ENCODE measurements around the gene MBD3.
"Not testable (repeated sequence)": the region's sequence is repeated elsewhere in the genome, so short reads cannot be mapped to it uniquely, and the experiment has no call there.

MBD3 gene, protein sequence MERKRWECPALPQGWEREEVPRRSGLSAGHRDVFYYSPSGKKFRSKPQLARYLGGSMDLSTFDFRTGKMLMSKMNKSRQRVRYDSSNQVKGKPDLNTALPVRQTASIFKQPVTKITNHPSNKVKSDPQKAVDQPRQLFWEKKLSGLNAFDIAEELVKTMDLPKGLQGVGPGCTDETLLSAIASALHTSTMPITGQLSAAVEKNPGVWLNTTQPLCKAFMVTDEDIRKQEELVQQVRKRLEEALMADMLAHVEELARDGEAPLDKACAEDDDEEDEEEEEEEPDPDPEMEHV

DNA sequence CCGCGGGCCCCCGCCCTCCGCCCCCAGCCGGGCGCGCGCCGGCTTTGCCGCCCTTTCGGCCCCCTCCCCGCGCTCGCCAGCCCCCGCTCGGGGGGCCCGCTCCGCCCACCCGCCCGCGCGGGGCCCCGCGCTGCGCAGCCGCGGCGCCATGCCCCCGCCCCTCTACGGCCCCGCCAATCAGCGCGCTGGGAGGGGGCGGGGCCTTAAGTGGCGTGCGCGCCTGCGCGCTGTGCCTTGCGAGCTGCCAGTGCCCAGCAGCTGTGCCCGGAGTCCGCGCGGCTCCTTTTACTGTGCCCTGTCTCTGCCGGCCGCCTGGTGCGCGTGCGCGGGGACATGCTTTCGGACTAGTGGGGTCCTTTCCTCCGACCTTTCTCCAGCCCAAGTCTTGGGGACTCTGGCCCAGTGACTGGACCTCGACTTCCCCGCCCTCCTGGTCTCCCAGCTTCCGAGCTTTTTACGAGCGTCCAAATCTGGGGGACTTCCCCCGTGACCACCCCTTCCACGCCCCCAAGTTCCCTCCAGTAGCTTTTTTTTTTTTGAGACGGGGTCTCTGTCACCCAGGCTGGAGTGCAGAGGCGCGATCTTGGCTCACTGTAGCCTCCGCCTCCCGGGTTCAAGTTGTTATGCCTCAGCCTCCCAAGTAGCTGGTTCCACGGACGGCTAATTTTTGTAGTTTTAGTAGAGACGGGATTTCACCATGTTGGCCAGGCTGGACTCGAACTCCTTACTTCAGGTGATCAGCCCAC is at the start of gene MBD3:
Gene MBD3, minus strand, starts transcription at position 111 of the 746 bp plus-strand sequence. CDS start 234 bp downstream, outside the sequence.
- DNase-seq: peak; percentile 87

DNA sequence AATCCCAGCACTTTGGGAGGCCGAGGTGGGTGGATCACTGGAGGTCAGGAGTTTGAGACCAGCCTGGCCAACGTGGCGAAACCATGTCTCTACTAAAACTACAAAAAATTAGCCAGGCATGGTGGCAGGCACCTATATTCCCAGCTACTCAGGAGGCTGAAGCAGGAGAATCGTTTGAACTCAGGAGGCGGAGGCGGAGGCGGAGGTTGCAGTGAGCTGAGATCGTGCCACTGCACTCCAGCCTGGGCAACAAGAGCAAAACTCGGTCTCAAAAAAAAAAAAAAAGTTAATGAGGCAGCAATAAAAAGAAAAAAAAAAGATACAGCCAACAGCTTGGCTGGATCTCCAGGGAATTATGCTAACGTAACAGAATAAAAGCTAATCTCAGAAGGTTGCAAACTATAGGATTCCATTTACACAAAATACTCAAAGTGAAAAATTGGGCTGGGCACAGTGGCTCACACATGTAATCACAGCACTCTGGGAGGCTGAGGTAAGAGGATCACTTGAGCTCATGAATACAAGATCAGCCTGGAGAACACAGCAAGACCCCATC is 48.3 kb upstream of the MBD3 start:
- DNase-seq: not testable (repeated sequence)

DNA sequence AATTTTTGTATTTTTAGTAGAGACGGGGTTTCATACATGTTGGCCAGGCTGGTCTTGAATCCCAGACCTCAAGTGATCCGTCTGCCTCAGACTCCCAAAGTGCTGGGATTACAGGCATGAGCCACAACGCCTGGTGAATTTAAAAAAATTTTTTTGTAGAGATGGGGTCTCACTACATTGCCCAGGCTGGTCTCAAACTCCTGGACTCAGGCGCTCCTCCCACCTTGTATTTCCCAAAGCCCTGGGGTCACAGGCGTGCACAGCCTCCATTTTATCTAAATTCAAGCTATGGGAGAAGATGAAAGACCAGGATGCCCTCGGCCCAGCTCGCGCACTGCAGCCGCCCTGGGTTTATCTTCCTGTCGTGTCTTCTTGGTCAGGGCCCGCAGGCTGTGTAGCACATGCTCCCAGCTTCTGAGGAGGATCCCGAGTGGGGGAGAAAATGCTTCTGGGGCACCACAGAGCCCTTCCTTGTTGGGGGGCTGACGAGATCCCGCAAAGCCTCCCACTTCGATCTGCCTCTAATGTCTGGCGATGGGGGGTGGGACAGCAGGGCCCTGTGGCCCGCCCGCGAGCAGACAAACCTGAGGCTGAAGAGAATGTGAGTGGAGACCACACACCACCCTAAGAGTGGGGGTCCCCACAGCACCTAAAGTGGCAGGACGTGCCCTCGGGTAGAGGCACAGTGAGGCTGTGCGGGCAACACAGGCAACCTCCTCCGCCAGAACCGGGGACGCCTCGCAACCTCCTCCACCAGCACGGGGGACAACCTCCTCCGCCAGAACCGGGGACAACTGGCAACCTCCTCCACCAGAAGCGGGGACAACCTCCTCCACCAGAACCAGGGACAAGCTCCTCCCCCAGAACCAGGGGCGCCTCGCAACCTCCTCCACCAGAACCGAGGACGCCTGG is 43.9 kb upstream of the MBD3 start:
- DNase-seq: no peak

DNA sequence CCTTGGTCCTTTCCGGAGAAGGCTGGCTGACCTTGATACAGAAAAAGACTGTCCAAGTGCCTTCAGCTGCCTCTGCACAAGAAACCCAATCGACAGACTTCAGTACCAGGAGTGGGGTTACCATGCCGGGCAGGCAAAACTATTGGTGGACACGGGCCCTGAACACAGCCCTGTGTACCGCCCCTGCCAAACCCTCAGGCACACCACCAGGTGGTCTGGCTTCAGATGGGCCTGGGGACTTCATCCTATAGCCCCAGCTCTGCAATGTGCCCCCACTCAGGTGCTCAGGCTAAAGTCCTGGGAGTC is 42.2 kb upstream of the MBD3 start:
- no peak for DNase-seq

DNA sequence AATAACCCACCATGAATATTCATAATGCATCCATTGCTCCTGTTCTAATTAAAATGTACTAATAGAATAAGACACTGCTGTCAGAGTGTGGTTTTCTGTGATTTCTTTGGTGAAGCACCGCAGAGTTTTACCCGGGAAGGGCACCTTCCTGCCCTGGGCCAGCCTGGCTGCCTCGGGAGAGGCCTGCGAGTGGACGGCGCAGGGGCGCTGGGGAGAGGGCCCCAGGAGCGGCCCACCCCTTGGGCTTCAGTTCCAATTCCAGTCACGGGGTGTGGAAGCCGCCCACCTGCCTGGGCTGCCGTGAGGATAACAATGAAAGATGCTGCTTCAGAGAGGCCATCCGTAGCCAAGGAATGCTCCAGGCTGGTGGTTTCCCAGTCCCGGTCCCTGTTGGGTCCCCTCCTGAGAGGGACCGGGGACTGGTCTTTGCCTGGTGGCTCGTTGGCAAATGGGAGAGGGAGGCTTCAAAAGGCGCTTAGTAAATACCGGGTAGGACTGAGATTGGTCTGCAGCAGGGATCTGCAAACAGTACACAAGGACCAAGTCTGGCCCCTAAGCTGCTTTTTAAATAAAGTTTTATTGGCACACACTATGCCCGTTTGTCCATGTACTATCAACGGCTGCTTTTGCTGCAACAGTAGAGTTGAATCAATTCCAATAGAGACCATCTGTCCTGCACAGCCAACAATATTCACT is 41.7 kb upstream of the MBD3 start:
- DNase-seq: no peak

DNA sequence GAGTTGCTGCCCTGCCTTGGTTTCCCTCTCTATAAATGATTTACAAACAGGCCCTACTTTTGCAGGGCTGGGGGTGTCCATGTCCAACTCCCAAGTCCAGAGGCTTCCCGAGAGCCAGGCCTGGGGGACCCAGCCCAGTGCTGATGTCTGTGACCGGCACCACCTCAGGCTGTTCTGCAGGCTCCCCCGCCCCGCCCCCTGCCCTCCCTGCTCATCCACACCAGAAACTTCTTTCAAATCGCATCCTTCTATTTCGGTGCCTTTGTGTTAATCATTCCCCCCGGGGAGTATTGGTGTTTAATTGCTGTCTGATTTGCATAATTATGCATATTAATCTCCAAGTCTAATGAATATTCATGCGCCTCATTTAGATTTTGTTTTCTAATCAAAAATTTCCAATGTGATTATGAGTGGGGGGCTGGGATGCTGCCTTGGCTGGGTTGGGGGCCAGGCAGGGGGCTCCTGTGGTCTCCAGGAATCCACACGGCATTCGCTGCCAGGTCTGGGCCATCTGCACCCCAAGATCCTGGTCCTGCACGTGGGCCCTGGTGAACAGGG is 40.7 kb upstream of the MBD3 start:
- no peak for DNase-seq

DNA sequence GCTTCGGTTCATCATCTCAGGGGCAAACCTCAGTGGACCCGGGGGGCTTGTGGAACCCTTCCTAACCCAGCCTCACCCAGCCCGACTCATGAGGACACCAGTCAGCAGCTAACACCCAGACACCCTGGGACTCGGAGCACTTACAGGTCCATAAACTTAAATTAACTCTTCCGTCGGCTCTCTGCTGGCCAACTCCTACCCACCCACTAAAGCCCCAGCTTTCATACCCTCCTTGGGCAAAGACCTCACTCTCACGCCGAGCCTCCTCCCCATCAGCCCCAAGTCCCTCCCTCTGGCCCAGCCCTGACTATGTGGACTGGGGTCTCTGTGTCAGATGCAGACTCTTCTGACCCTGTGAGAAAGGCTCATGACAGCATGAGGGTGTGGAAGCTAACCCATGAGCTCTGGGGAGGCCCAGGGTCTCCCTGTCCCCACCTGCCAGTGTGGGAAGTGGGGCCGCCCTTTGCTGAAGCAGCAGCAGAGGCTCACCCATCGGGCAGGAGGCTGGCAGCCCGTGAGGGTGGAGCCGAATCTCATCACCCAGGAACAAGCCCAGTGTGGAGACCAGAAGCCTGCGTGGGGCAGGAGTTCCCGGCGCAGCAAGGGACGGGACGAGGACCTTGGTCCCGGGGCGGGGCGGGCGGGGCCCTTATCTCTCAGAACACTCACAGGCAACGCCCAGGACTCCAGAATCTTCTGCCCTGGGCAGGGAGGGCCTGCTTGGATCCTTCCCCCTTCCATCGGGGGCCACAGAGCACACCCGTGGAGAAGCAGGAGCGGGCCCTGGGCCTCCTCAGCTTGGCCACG is 40.0 kb upstream of the MBD3 start:
- DNase-seq: no peak

DNA sequence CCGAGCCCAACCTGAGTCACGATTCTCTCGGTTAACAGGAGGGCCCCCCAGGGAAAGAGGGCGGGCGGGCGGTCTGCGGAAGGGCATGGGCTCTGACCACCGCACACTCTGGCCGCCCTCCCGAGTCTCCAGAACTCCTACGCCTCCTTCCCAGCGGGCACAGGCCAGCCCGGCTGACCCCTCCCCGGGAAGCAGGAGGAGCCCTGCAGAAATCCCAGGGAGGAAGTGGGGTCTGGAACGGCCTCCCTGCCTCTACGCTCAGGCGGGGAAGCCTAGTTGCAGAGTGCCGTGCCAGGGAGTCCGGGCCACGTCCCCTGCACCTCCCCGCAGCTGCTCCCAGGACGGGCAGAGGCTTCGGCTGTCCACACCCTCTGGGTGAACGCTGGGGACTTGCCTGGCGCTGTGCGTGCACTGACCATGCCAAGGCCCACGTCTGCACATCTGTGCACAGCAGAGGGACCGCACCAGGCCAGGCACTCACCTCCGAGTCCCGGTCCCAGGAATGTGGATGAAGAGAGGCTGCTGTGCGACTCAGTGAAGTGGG is 39.0 kb upstream of the MBD3 start:
- DNase-seq: no peak

DNA sequence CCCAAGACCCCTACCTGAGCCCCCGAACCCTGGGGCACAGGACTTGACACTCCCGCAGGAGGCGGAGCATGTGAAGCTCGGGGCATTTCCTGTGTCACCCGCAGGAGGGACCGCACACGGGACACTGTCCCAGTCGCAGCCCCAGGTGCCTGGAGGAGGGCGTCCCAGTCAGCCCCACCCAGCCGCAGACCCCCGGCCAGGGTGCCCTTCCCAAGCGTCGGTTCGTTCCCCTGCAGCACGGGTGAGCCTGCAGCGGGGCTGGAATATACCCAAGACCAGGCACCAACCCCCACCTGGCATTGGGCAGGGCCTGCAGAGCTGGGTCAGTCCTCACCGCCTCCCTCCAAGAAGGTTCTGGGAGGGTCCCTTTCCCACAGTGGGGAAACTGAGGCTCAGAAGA is 38.1 kb upstream of the MBD3 start:
- no peak for DNase-seq

DNA sequence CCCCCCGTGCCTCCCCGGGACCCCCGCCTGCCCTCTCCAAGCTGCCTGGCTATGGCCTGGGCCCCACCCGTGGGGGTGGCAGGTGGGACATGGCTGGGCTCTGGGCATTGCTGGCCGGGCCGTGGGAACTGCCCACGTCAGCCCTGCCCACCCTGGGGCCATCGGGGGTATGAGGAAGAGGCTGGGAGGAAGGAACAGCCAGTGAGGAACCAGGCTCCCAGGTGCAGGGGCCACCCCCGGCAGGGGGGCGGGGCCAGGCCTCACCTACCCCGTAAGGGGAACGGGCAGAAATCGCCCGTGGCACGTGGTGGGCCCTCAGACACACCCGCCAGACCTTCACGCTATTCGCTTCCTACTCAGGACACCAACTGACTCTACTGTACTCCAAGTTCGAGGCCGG is 37.3 kb upstream of the MBD3 start:
- no peak for DNase-seq

DNA sequence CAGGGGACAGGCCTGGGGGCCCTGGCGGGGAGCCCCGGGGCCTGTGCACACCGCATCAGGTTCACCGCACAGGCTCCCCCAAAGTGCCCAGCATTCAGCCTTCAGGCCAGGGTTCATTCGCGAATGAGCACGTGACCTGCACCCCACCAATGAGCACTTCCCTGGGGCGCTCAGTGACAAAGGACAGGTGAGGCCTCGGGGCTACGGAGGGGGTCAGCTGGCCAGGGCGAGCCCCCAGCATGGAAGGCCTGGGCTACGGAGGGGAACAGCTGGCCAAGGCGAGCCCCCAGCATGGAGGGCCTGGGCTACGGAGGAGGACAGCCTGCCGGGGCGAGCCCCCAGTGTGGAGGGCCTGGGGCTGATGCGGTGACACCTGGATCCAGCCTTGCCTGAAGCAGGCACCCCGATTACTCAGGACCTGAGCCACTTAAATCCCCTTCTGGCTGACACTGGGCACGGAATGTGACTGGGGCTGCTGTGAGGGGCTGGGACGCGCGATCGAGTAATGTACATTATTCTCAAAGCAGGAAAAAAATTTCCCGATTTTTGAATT is 36.7 kb upstream of the MBD3 start:
- DNase-seq: no peak

DNA sequence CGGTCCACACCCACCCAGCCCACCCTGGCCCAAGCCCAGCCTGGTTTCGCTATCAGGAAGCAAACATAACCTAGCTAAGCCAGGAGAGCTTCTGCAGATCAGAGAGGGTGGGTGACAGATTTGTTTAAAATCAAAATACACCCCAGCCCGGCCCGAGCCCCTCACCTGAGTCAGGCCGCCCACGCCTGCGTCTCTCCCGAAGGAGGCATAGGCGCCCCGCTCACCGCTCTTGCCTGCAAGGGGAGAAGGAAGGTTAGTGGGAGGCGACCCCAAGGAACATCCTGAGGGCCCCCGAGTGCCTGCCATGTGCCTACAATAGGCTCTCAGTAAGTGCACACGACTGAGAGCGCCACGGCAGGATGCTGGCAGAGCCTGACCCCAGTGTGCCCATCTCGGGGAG is 34.5 kb upstream of the MBD3 start:
- no peak for DNase-seq

DNA sequence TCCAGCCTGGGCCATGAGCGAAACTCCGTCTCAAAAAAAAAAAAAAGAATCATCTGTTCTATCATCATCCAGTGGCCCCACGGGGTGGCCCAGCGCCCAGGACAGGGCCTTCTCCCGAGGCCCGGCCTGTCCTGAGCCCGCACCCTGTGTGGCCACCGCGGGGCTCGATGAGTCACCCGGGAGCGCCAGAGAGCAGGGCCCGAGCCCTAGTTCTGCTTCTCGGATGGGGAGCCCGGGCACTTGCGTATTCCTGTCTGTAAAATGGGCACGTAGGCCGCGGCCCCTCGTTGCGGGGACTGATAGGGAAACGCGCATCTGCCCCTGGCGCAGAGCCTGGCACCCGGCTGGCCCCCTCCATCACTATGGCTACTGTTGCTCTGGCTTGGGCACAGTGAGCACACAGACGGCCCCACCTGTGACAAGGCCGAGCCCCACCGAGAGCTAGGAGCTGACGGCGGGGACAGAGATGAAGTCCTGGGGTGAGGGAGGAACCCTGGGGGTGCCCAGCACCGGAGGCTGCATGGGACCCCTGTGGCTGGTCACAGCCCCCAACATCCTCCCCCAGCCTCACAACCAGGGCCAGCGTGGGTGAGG is 33.8 kb upstream of the MBD3 start:
- DNase-seq: no peak

DNA sequence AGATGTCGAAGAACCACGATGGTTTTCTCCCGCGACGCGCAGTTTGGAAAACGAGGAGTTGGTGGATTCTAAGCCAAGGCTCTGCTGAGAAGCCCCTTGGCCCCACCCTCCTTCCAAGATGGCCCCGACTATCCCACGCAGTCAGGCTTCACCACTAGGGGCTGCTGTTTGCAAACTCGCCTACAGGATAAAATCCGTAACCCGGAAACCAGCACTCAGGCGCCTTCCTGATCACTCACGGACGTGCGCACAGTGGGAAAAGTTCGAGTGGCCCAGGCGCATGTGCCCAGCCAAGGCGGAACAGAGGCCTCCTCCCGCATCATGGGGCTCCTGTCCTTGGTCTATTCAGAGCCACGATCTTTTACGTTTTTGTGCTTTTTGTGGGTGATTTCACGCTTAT is 31.8 kb upstream of the MBD3 start:
- DNase-seq: peak; percentile 37

DNA sequence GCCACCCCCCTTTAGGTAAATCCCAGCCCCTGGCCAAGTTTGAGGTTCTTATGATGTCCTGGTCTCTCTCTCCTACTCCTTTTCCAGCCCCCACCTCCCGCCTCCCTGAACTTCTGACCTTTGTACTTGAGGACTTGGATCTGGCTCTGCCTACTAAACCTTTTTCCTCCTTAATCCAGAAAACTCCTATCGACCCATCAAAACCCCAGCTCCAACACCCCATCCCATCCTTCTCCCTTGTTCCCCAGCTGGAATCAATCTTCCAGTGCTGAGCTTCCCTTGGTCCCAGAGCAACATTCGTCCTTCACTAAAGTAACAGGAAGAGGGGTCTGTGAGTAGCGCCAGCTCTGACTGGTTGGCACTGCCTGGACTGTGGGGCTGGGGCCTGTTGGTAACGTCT is 29.9 kb upstream of the MBD3 start:
- no peak for DNase-seq

DNA sequence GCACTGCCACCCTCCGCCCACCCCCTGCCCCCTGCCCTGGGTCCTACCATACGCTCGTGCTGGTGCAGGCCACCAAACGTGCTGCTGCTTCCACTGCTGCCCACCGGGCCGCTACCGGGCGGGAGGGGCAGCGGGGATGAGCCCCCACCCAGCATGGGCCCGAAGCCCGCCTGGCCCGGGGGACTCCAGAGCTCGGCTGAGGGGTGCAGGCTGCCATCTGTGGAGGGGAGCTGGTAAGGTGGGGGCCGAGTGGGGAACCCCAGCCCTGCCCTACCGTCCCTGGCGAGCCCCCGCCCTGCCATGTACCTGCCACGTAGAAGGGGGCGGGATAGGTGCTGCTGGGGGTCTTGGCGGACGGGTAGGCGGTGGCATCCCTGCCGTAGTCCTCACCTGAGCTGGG is 29.3 kb upstream of the MBD3 start:
- DNase-seq: no peak

DNA sequence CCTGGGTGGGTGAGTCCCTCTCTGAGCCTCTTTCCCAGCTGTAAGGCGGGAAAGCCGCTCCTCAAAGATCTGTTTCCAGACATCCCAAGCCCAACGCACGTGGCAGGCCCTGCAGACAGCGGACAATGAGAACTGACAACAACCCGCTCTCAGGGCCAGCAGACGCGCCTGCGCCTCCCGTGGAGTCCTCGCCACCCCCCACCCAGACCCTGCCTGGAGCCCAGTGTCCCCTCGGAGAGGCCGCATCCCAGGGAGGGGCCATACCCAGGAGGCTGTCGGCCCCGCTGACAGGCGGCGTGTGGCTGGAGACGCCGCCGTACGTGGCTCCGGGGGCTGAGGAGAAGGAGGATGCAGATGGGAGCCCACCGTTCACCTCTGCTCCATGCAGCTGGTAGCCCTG is 28.9 kb upstream of the MBD3 start:
- DNase-seq: no peak

DNA sequence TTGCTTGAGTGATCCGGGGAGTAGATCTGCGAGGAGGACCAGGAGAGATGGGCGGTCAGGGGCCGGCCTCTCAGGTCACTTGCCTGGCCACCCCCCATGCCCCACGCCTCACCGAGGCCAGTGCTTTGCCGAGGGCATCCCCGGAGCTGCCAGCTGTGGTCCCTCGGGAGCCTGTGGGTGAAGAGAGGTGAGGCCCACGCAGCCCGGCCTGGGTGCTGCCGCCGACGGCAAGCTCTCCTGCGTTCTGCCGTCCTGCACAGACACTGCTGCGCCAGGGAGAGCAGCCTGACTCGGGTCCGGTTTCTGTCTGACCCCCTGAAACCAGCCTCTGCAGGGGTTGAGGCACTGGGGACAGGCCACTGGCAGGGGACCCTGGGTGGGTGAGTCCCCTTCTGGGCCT is 28.4 kb upstream of the MBD3 start:
- no peak for DNase-seq

DNA sequence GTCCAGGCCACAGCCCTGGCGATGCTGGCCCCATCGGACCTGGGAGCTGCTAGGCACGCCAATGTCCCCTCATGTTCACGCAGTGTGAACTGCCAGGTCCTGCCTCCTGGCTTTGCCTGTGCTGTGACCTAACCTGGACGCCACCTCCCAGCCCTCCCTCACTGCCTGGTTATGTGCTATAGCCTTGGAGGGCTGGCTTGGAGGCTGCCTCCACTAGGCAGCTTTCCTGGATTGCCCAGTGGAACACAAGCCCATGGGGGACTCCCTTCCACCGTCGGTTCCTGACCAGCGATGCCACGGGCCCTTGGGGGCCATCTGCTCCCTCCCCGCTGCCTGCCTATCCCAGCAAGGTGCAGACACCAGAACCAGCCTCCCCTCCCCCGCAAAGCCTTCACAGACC is 27.8 kb upstream of the MBD3 start:
- DNase-seq: no peak

DNA sequence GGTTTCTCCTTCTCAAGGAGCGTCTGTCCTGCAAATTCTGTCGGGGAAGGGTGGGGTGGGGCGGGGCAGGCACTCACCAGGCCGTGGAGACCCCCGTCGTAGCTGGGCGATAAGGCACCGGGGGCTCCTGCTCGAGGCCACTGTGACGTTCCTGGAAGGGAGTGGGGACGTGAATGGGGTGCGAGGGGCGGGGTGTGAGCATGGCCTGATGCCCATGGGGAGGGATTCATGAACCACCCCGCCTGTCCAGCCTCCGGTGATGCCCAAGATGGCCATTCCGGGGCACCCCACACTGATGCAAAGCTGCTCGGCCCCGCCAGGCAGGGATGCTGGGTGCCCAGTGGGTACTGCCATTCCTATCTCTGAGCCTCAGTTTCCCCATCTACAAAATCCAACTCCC is 27.0 kb upstream of the MBD3 start:
- DNase-seq: no peak

DNA sequence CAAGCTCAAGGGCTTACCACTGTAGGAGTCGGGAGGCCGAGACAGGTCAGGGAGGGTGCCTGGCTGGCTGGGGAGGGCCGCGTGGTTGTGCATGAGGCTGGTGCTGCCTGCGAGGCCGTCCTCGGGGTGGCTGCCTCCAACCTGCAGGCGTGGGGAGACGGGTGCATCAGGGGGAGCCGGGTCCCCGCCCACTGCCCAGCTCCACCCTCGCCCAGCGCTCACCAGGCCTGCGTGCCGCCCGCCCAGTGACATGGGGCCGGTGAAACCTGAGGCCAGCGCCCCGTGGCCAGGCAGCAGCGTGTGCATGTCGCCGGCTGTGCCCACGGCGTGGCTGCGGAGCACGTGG is 26.4 kb upstream of the MBD3 start:
- DNase-seq: no peak
